Measurements from ENCODE around the gene ABHD17A. TPM values are rescaled to one million over a fixed set of nuclear protein-coding genes. Genes with fewer than 3 reads are reported as not detected.

ABHD17A gene
- polyA plus RNA-seq, 1 of the 3 experiments (the other 2 are of a cell fraction): 61.1 TPM

GRCh38 chr19:1932395-1932794, 47.1 kb upstream of the ABHD17A start:
- ChIA-PET CTCF (no interaction called here), POLR2A (no interaction called here)
- Histone ChIP-seq H3K9me2 (no peaks in the 10 kb centered on the region), H3K4me2 (no peak overlapping the region), H3K4me1 (ENCODE audit: control insufficient read depth in 1 of 2, insufficient read depth in 2 of 2, low read depth in 1 of 2, low read length in 1 of 2) (peaks cover 6 to 8% of the 10 kb centered on the region in 2 experiments; a peak in 2 of 4 replicates), H4K20me1 (ENCODE audit: insufficient read depth) (no peaks in the 10 kb centered on the region), H3K27ac (ENCODE audit: low read depth in 2 of 2, low read length in 1 of 2) (no peak overlapping the region), H3K27me3 (ENCODE audit: insufficient read depth) (no peaks in the 10 kb centered on the region), H3K9me3 (no peaks in the 10 kb centered on the region), H2AFZ (ENCODE audit: low read depth) (no peak overlapping the region), H3K4me3 (ENCODE audit: low read depth in 2 of 2, low read length in 1 of 2) (no peak overlapping the region), H3K36me3 (replicated peaks in 1 of 2; ENCODE audit: control insufficient read depth in 1 of 2, insufficient read depth in 2 of 2, low read length in 1 of 2) (no peaks in the 10 kb centered on the region), H3K79me2 (ENCODE audit: insufficient read depth) (no peaks in the 10 kb centered on the region), H3F3A (replicated peaks; ENCODE audit: insufficient read depth) (no peaks in the 10 kb centered on the region), H3K9ac (no peak overlapping the region)
- 66% methylated on average over 8 of the region's 8 CpGs for WGBS (ENCODE audit: low lambda C conversion rate)
- no peak for DNase-seq
- TF ChIP-seq EZH2phosphoT487 (IDR thresholded peaks at IDR 0.05; ENCODE audit: borderline replicate concordance, low read depth) (no peak), REST (IDR thresholded peaks at IDR 0.05; ENCODE audit: low read depth, low read length) (no peak), TCF12 (IDR thresholded peaks at IDR 0.05) (no peak), GATA2 (CRISPR knock-in tag; IDR thresholded peaks at IDR 0.05) (no peak), USF2 (IDR thresholded peaks at IDR 0.05; ENCODE audit: borderline replicate concordance, low read depth, low read length) (no peak), ELF1 (IDR thresholded peaks at IDR 0.05) (no peak), NFIC (IDR thresholded peaks at IDR 0.05; ENCODE audit: borderline replicate concordance) (no peak), CTCF (IDR thresholded peaks at IDR 0.05) (no peak), RXRA (IDR thresholded peaks at IDR 0.05; ENCODE audit: borderline replicate concordance, low read depth) (no peak), GABPA (IDR thresholded peaks at IDR 0.05; ENCODE audit: low read depth) (no peak), SMC3 (IDR thresholded peaks at IDR 0.05; ENCODE audit: low read depth, low read length) (no peak), RCOR1 (IDR thresholded peaks at IDR 0.05; ENCODE audit: low read length) (no peak), MEF2A (IDR thresholded peaks at IDR 0.05; ENCODE audit: borderline replicate concordance, low read depth) (no peak), IRF3 (IDR thresholded peaks at IDR 0.05; ENCODE audit: low read depth, low read length) (no peak)
